HL-60 (cell line): ENCODE data around the gene GRIN2C.

ENCODE experiments used
- DNase-seq, 2 experiments: peaks; one replicate each; pipeline ENCODE4 v3.0.0-alpha.2; 2010 to 2020; ENCODE audit warnings: low read depth in 1 of 2, low spot score in 1 of 2
- H3K27ac ChIP-seq: fragments of 250-450 bp; sonication (Bioruptor Pico); replicated peaks from 2 replicates; pipeline ENCODE4 v1.5.1; 2020; ENCODE audit warnings: mild to moderate bottlenecking, moderate library complexity
- H3K27me3 ChIP-seq: fragments of 250-450 bp; sonication (Bioruptor Pico); 2 replicates; pipeline ENCODE4 v1.5.1; 2021; ENCODE audit warnings: mild to moderate bottlenecking, moderate library complexity; ENCODE audit not compliant: insufficient read depth, poor library complexity, severe bottlenecking
- H3K4me3 ChIP-seq: replicated peaks from 2 replicates; pipeline ENCODE4 v1.5.1; 2011; ENCODE audit warnings: mild to moderate bottlenecking, control low read depth, low read length; ENCODE audit not compliant: insufficient read depth
- GABPA ChIP-seq: IDR thresholded peaks from 2 replicates; pipeline ENCODE4 v1.6.1; 2012; ENCODE audit warnings: low read depth
- POLR2AphosphoS5 ChIP-seq: IDR thresholded peaks from 2 replicates; pipeline ENCODE4 v1.6.1; 2012; ENCODE audit warnings: low read depth
- REST ChIP-seq: IDR thresholded peaks from 2 replicates; pipeline ENCODE4 v1.6.1; 2012; ENCODE audit warnings: low read depth; ENCODE audit not compliant: insufficient replicate concordance
- SPI1 ChIP-seq: IDR thresholded peaks from 2 replicates; pipeline ENCODE4 v1.6.1; 2012; ENCODE audit warnings: low read depth, mild to moderate bottlenecking, borderline replicate concordance
- TF ChIP-seq, protein P1 (sequence below): IDR thresholded peaks from one replicate; pipeline ENCODE4 v1.5.1; 2011; ENCODE audit warnings: low read length, control low read depth, inconsistent platforms; ENCODE audit not compliant: insufficient read depth

GRIN2C gene

GRCh38 chr17:74833501-74834377, 25.9 kb downstream of the GRIN2C start:
- TF ChIP-seq SPI1, result peak; percentile 26; the same call in 1 of the 2 replicates
- no peak for TF ChIP-seq REST
- Histone ChIP-seq H3K4me3 (no peak overlapping the region), H3K27me3 (no peaks in the 10 kb centered on the region), H3K27ac (no peak overlapping the region)
- DNase-seq, result peak; percentile 32 to 80

GRCh38 chr17:74832421-74832820, 27.3 kb downstream of the GRIN2C start:
- no peak for TF ChIP-seq SPI1
- no peak for TF ChIP-seq REST
- TF ChIP-seq GABPA, result no peak
- TF ChIP-seq, protein P1, sequence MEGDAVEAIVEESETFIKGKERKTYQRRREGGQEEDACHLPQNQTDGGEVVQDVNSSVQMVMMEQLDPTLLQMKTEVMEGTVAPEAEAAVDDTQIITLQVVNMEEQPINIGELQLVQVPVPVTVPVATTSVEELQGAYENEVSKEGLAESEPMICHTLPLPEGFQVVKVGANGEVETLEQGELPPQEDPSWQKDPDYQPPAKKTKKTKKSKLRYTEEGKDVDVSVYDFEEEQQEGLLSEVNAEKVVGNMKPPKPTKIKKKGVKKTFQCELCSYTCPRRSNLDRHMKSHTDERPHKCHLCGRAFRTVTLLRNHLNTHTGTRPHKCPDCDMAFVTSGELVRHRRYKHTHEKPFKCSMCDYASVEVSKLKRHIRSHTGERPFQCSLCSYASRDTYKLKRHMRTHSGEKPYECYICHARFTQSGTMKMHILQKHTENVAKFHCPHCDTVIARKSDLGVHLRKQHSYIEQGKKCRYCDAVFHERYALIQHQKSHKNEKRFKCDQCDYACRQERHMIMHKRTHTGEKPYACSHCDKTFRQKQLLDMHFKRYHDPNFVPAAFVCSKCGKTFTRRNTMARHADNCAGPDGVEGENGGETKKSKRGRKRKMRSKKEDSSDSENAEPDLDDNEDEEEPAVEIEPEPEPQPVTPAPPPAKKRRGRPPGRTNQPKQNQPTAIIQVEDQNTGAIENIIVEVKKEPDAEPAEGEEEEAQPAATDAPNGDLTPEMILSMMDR, result no peak
- TF ChIP-seq POLR2AphosphoS5, result no peak
- no peak overlapping the region for H3K27ac ChIP-seq
- no peak overlapping the region for H3K4me3 ChIP-seq
- no peaks in the 10 kb centered on the region for H3K27me3 ChIP-seq
- no peak for DNase-seq

- Histone ChIP-seq H3K27me3 (no peaks in the 10 kb centered on the region), H3K27ac (no peak overlapping the region), H3K4me3 (no peak overlapping the region)
- no peak for DNase-seq
- TF ChIP-seq SPI1 (no peak), REST (no peak), POLR2AphosphoS5 (no peak), GABPA (no peak)
- TF ChIP-seq, protein P1, result no peak
Observed at GRCh38 chr17:74831444-74832146, 28.1 kb downstream of the GRIN2C start.
